BE2C (cell line): ENCODE data around the gene MS4A8.
A peak's percentile ranks its signal among the peaks of the same experiment; 100 is the strongest.

Source experiments
- DNase-seq: peaks from one replicate; pipeline ENCODE4 v3.0.0-alpha.2; 2020
- H3K27me3 ChIP-seq: fragments of 250-450 bp; sonication (Bioruptor Pico); 2 replicates; pipeline ENCODE4 v1.5.1; 2020; ENCODE audit warnings: mild to moderate bottlenecking
- H3K36me3 ChIP-seq: fragments of 250-450 bp; sonication (Bioruptor Pico); 2 replicates; pipeline ENCODE4 v1.5.1; 2020; ENCODE audit warnings: mild to moderate bottlenecking
- H3K4me1 ChIP-seq: fragments of 250-450 bp; sonication (Bioruptor Pico); 2 replicates; pipeline ENCODE4 v1.5.1; 2020
- H3K4me3 ChIP-seq: 2 replicates; pipeline ENCODE4 v1.5.1; 2011; ENCODE audit warnings: low read depth, low read length
- H3K9me3 ChIP-seq: fragments of 250-450 bp; sonication (Bioruptor Pico); 2 replicates; pipeline ENCODE4 v1.5.1; 2020
- TF ChIP-seq, protein P1 (sequence below): IDR thresholded peaks from 2 replicates; pipeline ENCODE4 v1.5.1; 2012; ENCODE audit warnings: mild to moderate bottlenecking, low read depth, low read length

Gene MS4A8

DNA sequence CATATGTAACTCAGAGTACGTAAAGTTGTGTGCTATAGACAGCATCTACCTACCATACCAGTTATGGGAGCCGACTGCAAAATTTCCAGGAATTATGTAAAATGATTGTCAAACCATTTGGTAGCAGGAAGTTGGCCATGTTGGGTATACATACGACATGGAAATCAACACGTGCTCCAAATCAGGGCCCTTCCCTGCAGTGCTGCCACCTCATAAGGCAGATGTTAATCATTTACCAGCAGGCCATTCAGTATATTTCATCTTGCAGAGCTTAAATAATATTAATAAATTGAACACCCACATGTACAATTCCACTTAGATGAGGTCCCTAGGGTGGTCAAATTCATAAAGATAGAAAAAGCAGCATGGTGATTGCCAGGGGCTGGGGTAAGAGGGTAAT lies 34.9 kb downstream of the MS4A8 start:
- DNase-seq = no peak
- TF ChIP-seq, protein P1, sequence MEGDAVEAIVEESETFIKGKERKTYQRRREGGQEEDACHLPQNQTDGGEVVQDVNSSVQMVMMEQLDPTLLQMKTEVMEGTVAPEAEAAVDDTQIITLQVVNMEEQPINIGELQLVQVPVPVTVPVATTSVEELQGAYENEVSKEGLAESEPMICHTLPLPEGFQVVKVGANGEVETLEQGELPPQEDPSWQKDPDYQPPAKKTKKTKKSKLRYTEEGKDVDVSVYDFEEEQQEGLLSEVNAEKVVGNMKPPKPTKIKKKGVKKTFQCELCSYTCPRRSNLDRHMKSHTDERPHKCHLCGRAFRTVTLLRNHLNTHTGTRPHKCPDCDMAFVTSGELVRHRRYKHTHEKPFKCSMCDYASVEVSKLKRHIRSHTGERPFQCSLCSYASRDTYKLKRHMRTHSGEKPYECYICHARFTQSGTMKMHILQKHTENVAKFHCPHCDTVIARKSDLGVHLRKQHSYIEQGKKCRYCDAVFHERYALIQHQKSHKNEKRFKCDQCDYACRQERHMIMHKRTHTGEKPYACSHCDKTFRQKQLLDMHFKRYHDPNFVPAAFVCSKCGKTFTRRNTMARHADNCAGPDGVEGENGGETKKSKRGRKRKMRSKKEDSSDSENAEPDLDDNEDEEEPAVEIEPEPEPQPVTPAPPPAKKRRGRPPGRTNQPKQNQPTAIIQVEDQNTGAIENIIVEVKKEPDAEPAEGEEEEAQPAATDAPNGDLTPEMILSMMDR = no peak
- H3K9me3 ChIP-seq = no peaks in the 10 kb centered on the region
- no peaks in the 10 kb centered on the region for H3K27me3 ChIP-seq
- no peak overlapping the region for H3K4me3 ChIP-seq
- H3K36me3 ChIP-seq = no peaks in the 10 kb centered on the region
- H3K4me1 ChIP-seq = no peaks in the 10 kb centered on the region

DNA sequence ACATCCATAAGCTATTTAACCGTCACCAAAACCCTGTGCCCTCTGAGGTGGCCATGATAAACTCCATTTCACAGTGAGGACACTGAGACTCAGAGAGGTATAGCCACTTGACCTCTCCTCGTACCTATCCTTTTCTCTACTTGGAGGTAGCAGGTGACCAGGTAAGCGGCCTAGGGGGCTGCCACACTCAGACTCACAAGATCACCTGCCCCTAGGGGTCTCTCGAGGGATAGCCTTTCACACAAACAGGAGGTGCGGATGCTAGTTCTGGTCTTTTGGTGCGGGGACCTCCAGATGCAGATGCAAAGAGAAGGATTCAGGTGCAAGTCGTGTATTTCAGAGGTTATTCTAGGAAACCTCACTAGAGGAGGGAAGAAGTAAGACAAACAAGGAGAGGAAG lies 39.7 kb downstream of the MS4A8 start:
- no peaks in the 10 kb centered on the region for H3K4me1 ChIP-seq
- no peak overlapping the region for H3K4me3 ChIP-seq
- H3K27me3 ChIP-seq = no peaks in the 10 kb centered on the region
- DNase-seq = no peak
- no peaks in the 10 kb centered on the region for H3K36me3 ChIP-seq
- H3K9me3 ChIP-seq = no peaks in the 10 kb centered on the region
- TF ChIP-seq, protein P1 = 0 out of 2 replicates have a peak, but pooled peaks have one; percentile 5

DNA sequence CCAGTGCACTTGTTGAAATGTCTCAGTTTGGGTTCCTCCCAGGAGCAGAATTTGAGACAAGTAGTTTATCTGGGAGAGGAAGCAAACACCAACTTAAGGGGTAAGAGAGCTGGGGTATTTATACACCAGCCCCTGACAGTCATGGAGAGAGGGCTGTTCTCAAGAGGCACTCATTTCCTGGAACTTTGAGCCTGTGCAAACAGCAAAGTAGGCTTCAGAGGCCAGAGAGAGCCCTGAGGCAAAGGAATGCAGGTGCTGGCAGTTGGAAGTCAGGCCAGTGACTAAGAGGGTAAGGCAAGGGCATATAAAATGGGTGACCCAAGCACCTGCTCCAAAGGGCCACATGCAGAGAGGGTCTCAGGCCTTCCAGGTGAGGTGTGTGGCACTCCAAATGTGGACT lies 41.2 kb downstream of the MS4A8 start:
- Histone ChIP-seq H3K27me3 (no peaks in the 10 kb centered on the region), H3K36me3 (no peaks in the 10 kb centered on the region), H3K4me3 (no peak overlapping the region), H3K9me3 (no peaks in the 10 kb centered on the region), H3K4me1 (no peaks in the 10 kb centered on the region)
- no peak for DNase-seq
- TF ChIP-seq, protein P1 = no peak

DNA sequence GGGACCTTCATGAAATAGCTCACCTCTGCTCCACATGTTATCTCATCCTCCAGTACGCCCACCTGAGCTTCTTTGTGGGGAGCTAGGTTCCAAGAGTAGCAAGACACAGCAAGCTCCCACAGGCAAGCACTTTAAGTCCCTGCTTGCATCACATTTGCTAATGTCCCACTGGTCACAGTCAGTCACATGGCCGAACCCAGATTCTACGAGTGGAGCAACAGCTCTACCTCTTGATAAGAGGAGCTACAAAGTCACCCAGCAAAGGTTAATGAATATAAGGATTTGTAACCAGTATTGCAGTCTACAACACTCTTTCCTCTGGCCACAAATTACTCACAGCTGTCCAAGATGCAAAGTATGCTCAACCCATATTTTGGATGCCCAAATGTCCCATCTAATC lies 42.0 kb downstream of the MS4A8 start:
- Histone ChIP-seq H3K9me3 (no peaks in the 10 kb centered on the region), H3K27me3 (no peaks in the 10 kb centered on the region), H3K36me3 (no peaks in the 10 kb centered on the region), H3K4me1 (no peaks in the 10 kb centered on the region), H3K4me3 (no peak overlapping the region)
- DNase-seq = no peak
- TF ChIP-seq, protein P1 = no peak

DNA sequence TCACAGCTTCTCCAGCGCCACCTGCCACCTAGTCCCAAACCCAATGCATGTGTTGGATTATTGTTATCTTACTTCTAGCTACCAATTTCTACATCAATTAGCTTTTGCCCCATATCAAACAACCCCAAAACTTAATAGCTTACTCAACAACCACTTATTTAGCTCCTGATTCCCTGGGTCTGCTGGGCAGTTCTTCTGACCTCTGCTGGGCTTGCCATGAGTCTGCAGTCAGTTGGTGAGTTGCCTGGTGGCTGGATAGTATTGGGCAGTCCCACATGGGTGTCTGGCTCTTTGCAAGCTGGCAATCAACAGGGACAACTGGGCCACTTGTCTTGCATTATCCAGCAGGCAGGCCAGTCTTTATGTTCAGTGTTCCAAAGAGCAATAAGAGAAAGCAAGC lies 43.6 kb downstream of the MS4A8 start:
- Histone ChIP-seq H3K36me3 (no peaks in the 10 kb centered on the region), H3K9me3 (no peaks in the 10 kb centered on the region), H3K4me1 (no peaks in the 10 kb centered on the region), H3K27me3 (no peaks in the 10 kb centered on the region), H3K4me3 (no peak overlapping the region)
- TF ChIP-seq, protein P1 = no peak
- no peak for DNase-seq

DNA sequence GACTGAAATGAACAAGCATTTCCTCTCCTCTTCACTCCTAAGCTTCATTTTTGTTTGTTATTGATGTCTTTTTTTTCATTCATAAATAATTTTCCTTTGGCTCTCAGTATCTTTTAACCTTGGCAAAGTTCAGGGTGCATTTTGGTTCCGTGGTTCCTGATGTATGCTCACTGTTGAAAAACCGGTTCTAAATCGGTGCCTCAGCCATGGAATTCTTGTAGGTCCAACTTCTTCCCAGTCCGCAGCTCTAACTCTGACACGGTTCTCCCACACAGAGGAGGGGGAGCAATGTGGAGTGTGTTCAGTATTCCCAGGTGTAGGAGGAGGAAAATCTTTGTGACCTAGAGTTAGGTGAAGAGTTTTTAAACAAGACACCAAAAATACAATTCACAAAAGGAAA lies 44.7 kb downstream of the MS4A8 start:
- Histone ChIP-seq H3K4me1 (no peaks in the 10 kb centered on the region), H3K36me3 (no peaks in the 10 kb centered on the region), H3K9me3 (no peaks in the 10 kb centered on the region), H3K4me3 (no peak overlapping the region), H3K27me3 (no peaks in the 10 kb centered on the region)
- TF ChIP-seq, protein P1 = no peak
- no peak for DNase-seq
